GM18909 (cell line): ENCODE measurements around the gene ZNF341.
"Not testable (repeated sequence)": the region's sequence is repeated elsewhere in the genome, so short reads cannot be mapped to it uniquely, and the experiment has no call there.

ENCODE experiments used
- ATAC-seq: cut with Tn5 transposase; IDR thresholded peaks from one replicate; pipeline ENCODE4 v1.9.1; 2021; ENCODE audit warnings: mild to moderate bottlenecking; ENCODE audit not compliant: unreplicated experiment, poor library complexity

ZNF341 gene

DNA sequence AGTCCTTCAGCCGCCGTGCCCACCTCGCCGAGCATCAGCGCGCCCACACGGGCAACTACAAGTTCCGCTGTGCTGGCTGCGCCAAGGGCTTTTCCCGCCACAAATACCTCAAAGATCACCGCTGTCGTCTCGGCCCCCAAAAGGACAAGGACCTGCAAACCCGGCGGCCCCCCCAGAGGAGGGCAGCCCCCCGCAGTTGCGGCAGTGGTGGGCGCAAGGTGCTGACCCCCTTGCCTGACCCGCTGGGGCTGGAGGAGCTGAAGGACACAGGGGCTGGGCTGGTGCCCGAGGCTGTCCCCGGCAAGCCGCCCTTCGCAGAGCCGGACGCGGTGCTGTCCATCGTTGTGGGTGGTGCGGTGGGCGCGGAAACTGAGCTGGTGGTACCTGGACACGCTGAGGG is 59.2 kb downstream of the ZNF341 start:
- no peak for ATAC-seq

DNA sequence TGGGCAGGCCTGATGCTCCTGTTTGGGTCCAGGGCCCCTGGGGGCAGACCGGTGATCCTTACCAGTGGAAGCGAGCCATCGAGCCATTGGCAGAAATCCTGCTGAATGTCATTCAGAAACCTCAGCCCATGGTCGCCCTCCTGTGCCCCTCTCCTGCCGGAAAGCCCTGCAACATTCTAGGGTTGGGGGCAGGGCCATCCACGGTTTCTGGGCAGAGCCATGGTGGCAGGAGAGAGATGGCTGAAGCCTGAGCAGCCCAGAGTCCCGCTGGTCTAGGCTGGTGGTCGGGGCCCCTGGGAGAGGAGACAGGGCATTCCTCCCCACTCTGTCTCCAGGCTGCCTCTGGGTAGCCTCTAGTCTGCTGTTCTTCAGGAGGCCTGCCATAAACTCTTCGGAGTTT is 59.7 kb downstream of the ZNF341 start:
- no peak for ATAC-seq

DNA sequence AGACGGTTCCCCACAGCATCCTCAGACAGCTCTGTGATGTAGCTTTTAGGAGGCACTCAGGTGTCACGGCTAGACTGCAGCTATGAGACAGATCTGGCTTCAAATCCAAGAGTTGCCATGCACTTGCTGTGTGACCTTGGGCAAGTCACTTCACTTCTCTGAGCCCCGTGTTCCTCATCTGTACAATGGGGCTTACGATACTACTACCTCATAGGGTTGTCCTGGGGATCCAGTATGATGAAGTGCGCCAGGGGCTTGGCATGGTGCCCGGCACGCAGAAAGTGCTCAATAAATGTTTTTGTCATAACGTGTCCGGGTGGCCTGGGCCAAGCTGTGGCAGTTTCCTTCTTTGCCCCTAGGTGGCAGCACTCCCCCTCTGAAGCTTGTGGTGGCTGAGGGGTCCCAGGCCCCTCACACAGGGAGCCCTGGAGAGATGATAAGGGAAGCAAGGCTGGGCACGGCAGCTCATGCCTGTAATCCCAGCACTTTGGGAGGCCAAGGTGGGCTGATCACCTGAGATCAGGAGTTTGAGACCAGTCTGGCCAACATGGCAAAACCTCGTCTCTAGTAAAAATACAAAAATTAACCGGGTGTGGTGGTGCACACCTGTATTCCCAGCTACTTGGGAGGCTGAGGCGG is 60.3 kb downstream of the ZNF341 start:
- ATAC-seq, result no peak

DNA sequence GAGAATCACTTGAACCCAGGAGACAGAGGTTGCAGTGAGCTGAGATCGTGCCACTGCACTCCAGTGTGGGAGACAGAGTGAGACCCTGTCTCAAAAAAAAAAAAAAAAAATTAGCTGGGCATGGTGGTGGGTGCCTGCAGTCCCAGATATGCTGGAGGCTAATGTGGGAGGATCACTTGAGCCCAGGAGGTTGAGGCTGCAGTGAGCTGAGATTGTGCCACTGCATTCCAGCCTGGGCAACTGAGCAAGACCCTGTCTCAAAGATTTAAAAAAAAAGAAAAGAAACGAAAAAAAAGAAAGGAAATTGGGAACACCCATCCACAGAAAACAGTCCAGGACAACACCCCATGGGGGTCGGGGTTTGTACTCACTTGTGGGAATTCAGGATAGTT is 60.8 kb downstream of the ZNF341 start:
- not testable (repeated sequence) for ATAC-seq

DNA sequence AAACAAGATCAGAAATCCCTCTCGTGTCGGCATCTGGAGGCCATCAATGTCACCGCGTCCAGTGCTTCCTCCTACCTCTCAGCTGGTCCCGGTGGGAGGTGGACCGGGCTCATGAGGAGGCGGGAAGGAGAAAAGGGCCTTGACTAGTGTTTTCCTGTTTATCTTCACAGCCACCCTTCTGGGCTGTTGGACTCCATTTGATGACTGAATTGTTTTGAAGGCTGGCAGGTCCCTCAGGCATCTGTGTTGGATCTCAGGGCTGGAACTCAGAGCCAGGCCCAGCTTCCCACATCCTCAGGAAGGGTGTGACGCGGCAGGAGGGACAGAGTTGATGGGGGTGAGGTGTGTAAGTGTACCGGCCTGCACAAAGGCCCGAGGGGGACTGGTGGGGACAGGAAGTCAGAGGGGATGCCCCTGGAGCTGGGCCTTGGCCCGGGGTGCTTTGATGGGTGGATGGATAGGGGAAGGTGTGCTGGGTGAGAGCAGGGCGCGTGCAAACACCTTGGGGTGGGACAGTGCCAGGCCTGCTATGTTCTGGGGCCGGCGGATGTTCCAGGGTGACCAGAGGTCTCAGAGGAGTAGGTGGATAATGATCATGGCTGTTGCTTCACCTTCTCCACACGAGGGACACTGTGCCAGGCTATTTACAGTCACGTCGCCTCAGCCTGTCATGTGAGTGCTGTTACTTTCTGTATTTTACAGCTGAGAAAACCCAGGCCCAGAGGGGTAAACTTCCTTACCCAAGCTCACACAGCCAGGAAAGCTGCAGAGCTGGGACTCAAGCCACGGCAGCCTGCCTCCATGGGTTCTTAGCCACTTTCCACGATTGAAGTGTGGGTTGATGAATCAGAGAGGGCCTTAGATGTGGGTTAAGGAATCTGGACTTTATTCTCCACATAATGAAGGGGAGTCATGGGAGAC is 61.5 kb downstream of the ZNF341 start:
- ATAC-seq, result no peak

DNA sequence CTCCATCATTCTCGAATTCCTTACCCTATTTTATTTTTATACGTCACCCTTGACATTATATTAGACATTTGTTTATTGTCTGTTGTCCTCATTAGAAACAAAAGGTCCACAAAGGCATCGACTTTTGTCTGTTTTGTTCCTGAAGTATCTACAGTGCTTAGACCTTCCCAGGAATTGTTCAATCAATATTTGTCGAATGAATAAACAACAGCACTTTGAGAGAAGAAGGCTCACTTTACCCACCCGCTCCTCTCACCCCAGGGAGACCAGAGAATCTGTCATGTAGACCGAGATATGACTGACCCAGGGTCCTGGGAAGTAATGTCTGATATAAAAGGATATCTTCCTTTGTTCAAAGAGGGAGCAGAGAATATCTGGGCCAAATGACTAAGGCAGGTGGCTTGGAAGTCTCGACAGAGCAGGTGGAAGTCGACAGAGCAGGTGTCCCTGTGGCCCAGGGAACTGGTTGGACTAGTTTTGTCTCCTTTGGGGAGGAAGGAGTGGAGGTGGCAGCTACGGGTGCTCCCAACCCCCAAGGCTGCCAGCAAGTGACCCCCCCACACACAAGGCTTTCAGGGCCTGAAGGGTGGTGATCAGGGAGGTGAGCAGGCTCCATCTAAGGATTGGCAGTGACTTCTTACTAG is 64.6 kb downstream of the ZNF341 start:
- ATAC-seq, result no peak

DNA sequence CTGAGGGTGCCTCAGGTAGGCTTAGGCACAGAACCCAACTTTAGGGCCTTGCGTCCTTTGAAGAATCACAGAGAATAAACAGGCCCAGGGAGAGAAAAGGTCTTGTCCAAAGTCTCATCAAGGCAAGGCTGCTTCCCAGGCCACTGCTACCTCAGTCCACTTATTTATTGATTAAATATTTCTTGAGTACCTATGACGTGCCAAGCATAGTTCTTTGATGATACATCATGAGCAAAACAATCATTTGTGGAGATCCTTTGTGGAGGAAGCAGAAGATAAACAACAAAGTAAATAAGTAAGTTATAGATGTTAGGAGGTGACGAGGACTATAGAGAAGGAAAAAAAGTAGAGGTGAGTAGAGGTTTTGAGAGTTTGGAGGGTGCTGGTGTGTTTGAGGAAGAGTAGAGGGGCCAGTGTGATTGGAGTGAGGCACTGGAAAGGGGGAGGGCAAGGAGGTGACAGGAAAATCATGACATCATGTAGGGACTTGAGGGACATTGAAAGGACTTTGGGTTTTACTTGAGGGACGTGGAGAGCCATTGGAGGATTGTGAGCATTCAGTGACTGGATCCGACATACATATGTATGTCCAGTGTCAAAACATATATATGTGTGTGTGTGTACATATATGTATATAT is 65.2 kb downstream of the ZNF341 start:
- no peak for ATAC-seq

DNA sequence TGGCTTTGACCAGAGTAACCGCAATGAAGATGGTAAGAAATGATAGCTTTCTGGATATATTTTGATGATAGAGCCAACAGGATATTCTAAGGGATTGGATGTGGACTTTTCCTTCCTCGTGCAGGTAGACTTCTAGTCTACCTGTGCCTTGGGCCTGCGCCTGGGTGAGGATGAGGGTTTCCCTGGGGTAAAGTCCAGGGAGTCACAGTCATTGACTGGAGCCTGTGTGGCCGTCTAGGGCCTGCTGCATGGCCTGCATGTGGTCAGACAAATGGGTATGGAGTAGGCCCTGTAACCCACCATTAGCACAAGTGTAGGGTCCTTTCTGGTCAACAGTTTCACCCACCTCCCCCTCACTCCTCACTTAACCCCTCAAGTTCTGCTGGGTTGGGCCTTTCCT is 66.6 kb downstream of the ZNF341 start:
- no peak for ATAC-seq

DNA sequence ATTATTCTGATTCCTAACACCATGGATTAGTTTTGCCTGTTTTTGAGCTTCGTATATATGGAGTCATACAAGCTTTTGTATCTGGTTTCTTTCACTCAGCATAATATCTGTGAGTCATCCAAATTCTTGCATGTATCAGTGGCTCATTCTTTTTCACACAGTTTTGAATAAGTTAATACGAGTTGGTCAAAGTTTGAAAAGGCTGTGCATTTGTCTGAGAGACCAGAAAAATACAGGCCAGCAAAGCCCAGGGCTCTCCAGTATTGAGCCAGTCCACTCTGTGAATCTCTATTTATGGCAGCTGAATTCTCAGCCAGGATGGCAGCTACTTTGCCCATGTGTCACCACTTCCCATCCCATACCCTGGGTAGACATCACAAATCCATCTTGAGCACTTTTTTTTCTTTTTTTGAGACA is 72.1 kb downstream of the ZNF341 start:
- ATAC-seq, result no peak

DNA sequence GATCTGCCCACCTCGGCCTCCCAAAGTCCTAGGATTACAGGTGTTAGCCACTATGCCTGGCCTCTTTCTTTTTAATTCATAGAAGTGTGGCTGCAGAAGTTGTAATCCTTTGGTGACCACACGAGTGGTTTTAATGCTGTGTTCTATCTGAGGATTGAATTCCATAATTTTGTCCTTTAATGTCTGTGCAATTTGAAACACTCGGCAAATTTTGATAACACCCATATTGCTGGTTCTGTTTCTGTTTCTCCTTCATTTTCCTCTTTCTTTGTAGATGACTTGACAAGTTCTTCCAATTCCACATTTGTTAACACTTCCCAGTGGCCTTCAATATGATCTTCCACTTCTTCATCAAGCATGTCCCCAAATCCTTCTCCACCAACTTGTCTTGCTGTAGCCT is 76.6 kb downstream of the ZNF341 start:
- ATAC-seq, result no peak

DNA sequence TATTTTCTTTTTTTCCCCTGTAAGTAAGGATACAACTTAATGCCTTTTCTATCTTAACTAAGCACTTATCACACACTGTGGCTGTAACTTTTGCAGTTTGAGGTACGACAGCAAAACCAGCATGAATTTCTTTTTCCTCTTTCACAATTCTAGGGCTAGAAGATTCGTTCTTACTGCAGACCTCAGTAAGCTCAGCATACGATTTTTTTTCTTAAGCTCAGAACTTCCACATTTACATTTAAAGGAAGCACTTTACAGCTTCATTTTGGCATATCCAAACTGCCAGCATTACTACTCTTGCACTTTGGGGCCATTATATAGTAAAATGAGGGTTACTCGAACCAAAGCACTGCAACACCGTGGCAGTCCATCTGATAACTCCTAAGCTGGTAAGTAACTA is 78.5 kb downstream of the ZNF341 start:
- no peak for ATAC-seq

DNA sequence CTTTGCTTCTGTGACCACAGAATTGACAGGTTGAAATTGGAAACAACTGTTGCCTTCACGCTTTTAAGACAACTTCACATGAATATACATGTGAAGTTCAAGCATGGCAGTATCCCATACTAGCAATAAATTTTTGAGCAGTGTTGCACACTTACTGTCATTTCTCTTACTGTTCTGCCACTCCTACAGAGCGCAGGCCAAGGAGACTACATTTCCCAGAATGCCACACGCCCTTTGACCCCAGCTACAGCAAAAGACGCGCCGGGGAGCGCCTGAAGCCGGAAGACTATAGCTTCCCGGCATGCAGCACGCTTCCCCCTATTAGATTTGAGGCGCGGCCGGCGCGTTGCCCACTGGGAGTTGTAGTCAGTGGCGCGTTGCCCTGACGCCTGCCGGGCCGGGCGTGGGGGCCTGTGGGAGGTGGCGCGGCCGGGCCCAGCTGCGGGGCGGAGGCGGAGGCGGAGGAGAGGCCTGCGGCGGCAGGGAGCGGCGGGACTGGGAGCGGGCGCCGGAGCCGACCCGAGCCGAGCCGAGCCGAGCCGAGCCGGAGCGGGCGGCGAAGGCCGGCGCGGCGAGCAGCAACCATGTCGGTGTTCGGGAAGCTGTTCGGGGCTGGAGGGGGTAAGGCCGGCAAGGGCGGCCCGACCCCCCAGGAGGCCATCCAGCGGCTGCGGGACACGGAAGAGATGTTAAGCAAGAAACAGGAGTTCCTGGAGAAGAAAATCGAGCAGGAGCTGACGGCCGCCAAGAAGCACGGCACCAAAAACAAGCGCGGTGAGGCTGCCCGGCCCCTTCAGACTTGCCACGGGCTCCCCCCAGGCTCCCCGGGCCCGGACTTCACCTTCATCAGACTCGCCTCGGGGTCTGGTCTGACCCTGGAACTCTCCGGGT is 79.3 kb downstream of the ZNF341 start, which contains the start of gene CHMP4B:
Gene CHMP4B (plus strand): TSS at position 464 of the 891 bp plus-strand sequence. CDS start 121 bp downstream, at position 585.
- ATAC-seq, result peak; percentile 98

DNA sequence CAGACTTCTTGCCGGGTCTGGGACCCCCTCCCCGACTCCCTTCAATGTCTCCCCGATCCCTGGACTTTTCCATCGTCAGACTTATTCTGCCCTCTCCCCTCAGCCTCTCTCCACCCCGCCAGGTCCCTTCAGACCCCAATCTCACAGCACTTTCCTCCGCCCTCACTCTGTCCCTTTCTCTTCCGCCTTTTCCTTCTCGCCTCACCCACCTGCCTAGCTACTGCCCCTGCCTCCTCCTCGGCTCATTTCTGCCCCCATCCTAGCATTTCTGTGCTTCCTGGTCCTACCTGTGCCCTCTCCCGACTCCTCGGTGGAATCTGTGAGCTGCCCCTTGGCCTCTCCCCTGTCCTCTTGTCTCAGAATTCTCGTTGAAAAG is 80.0 kb downstream of the ZNF341 start:
- peak; percentile 2 for ATAC-seq

DNA sequence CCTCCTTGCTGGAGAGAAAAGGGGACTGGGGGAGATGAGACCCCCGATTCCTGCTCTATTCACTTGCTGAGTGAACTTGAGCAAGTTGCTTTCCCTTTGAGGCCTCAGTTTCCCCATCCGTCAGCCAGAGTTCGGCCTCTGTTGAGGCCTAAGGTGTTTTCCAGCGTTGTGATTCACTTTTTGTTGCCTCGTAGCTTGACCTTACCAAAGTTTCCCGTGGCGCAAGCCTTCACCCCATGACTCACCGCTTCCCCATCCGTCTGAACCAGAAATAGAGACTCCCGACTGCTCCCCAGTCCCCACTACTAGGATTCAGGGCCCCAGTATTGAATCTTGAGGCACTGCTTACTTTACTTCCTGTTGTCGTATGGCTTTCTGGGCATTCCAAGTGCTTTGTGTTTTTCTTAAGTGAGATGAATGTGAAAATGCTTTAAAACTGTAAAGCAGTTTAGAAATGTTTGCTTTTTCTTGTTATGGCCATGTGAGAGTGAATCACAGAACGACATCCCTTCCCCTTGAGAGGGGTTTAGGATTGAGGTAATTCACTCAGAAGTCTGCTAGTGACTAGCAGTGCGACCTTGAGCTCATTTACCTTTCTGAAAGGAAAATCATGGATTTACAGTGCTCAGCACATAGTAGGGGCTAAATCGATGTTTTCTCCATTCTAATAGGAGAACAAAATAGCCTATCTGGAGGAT is 80.5 kb downstream of the ZNF341 start:
- no peak for ATAC-seq

DNA sequence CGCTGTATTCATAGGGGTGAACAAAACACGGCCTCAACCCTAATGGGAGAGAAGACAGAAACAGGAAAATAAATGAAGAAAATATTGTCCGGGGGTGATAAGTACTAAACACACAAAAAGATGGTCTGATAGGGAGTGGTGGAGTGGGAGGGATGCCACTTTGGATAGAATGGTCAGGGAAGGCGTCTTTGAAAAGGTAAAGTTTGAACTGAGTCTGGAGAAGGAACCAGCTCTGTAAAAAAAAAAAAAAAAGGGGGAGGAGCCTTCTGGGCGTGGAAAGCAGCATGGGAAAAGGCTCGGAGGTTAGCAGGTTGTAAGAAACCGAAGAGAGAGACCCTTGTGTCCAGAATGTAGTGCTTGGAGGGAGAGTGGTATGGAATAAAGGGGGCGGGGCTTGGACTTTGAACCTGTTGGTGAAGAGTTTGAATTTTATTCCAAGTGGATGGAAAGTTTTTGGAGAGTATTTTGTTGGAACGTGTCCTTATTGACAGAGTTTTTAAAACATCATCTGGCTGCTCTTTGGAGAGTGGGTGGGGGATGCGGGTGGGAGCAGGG is 81.2 kb downstream of the ZNF341 start:
- ATAC-seq, result no peak

DNA sequence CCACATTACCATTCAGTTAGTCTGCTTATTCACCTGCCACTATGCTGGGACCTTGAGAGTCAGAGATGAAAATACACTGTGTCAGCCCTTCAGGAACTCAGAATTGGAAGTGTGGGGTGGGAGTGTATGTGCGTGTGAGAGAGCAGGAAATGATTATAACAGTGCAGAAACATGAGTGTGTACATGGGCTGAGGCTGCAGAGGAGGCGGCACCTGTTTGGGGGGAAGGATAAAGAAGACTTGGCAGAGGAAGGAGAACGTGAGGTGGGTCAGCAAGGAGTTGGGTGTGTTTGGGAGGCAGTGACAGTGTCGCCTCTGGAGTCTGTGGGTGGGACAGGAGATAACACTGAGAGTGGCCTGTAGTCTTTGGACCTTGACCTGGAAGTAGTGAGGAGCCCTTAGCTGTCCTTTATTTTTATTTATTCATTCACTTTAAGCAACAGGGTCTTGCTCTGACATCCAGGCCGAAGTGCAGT is 82.5 kb downstream of the ZNF341 start:
- ATAC-seq, result no peak

DNA sequence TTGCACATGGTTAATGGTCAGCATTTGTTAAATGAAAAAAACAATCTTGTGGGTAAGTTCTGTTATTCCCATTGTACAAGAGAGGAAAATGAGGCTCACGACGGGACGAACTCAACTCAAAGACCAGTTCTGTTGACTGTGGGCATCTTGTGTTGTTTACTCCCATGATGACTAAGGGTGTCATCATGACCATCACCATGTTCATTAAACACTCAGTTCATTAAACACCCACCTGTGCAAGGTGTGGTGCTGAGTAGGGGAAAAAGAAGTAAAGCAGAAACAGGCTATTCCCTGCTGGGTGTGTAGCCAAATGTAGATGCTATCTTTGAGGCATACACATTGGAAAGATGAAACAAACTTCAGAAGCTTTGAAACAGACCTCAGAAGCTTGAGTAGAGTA is 83.9 kb downstream of the ZNF341 start:
- no peak for ATAC-seq

DNA sequence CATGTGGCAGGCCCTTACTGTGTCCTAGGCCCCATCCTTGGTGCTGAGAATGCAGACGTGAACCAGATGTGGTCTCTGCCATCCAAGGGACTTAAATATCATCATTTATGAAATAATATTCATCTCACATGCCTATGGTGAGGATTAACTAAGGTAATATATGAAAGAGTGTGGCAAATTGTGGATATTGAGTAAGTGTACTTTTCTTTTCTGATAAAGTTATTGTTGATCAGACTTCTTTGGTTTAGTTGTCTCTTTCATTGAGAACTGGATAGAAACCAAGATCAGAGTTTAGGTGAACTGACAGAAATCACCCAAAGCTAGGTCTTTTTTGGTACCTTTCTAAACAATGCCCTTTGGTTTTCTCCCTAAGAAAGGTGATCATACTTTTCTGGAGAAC is 84.4 kb downstream of the ZNF341 start:
- ATAC-seq, result no peak

DNA sequence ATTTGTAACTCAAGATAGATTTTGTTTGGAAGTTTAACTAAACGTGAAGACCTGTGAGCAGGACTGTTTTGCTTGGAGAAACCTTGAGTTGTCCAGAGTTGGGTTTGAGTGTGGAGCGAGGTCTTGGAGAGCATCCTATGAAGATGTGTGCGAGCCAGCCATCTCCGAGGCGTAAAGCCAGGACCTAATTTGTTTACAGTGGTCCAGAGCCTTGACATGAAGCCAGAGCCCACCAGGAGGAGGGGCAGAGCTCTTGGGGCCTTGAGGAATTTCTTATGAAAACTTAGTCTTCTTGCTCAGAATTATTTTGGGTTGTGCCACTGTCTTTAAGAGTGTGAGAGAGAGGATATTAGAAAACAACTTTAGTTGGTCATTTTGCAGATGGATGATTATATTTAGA is 85.6 kb downstream of the ZNF341 start:
- no peak for ATAC-seq
